GM18867 (cell line): ENCODE results near the gene PDP2.
"Not testable (repeated sequence)": the region's sequence is repeated elsewhere in the genome, so short reads cannot be mapped to it uniquely, and the experiment has no call there.

Experiments
- ATAC-seq: cut with Tn5 transposase; IDR thresholded peaks from one replicate; pipeline ENCODE4 v1.9.1; 2021; ENCODE audit warnings: mild to moderate bottlenecking, moderate library complexity; ENCODE audit not compliant: unreplicated experiment

Gene PDP2

DNA sequence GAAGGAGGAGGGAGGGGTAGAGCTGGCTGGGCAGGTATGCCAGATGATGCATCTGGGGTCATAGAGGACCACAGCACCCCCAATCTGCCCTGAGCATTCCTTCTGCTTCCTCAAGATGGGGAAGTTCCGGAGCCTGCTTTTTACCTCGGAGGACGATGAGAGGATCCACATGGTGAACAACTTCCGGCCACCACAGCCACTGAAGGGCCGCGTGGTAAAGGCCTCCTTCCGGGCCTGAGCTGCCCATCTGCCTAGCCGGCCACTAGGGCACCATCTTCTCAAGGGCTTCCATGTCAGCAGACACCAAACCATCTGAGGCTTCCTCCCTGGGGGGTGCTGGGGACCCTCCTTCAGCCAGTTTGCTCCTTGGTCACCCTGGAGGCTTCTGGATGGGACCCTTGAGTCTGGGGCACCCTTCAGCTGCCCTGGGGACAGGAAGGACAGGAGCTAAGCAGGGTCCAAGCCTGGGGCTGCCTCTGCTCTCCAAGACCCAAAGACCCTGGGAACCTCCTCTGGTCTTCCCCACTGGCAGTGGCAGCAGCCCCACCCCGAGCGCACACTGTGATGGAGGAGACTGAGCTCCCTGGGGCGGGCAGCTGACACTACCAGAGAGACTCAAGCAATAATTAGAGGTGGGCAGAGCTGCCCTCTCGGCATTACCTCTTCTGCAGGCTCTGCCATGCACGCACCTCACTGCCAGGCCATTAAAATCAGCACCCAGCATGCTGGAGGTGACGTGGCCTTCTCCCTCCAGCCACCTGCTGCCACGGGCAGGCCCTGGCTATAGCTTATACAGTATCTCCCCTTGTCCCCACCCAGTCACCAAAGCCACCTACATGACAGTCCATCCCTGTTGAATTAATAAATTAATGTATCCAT is 26.8 kb upstream of the PDP2 start:
- no peak for ATAC-seq

DNA sequence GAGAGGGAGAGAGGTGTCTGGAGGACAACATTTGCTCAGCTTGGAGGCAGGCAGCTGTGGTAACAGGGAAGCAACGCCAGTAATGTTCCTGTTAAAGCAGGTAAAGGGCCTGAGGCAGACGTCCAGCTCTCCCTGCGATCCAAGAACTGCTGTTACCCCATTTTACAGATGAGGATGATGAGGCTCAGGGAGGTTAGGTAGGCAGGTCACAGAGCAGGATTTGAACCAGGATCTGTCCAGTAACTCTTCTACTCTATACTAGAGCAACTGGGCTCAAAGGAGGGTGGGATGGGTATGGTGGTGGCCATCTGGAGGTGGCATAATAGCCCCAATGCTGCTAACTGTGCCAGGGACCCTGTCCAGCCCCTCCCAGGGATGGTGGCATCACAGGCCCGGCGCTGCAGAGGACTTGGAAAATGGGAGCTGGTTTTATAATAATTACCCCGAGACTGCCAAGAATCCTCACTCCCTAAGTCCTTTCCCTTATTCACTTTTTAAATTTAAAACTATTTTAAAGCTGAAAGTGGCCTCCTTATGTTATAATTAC is 24.1 kb upstream of the PDP2 start:
- no peak for ATAC-seq

DNA sequence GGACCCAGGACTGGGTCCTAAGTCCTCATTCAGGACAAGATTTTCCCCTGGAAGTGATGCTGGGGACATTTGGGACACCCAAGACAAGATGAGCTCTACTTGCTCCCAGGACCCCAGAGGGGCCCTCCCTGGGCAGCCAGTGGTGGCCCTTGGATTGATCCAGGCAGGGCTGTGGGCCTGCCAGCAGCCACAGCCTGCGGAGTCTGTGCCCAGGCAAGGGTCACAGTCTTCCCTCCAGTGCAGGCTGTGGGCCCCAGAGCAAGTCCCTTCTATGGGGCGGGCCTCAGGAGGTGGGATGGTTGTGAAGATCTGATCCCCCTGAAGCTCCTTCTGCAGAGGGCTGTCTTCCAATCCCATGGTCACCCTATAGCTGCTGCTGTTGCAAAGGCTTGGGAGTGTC is 23.5 kb upstream of the PDP2 start:
- ATAC-seq: no peak

DNA sequence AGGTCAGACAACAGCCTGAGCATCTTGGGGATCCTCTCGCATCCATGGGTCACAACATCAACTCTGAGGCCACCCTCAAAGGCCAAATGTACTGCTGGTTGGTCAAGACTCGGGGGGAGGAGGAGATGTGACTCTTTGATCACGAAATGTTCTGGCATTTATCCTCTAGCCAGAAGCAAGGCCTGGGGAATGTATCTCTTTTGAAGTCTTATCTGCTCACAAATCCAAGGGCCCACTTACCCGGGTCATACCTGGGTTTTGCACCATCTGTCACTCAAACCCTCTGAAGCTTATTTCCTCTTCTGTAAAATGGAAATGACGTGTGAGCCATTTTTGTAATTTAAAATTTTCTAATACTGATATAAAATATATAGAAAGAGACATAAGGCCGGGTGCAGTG is 22.9 kb upstream of the PDP2 start:
- no peak for ATAC-seq

DNA sequence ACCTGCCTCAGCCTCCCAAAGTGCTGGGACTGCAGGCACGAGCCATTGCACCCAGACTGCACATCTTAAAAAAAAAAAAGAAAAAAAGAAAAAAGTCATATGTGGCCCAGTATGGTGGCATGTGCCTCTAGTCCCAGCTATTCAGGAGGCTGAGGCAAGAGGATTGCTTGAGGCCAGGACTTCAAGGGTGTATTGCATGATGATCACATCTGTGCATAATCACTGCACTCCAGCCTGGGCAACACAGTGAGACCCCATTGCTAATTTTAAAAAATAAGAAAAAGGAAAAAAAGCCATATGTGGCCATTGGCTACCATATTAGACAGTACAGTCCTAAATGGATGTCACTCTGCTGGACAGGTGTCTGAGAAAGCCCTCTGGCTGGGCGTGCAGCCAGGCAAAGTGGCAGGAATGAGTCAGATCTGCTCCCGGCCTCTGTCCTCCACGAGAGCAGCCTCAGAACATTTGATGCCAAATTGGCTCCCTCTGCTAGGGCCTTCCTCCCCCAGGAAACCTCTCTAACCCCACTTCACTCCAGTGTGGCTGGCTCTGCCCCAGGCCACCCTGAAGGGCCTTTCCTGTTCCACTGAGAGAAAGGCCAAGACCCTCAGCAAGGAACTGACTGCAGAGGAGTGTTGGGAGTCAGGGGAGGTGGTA is 21.4 kb upstream of the PDP2 start:
- ATAC-seq: no peak

DNA sequence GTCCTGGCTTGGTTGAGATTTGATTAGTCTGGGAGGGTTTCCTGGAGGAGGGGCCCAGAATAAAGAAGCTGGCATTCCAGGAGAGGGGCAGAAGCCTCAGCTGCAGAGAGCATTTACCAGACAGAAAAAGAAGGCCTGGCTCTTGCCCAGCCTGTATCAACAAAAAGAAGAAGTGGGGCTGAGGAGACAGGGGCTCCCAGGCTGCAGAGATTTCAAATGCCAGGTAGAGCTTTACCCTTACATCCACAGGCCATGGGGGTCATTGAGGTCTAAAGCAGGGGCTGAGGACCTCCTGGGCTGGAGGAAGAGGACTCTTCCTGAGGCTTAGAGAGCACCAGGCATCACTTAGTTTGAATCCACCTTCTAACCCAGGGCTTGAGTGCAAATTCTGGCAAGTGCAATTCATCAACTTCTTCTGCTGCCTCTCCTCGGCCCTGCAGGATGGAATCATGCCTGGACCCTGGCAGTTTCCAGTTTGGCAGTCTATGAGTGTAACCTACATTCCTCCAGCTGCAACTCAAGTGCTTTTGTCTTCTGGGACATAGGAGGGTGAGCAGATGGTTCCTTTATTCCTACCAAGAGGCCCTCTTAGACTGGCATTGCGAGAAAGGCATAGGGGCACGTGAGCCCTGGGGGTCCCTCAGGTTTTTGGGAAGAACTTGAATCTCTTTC is 20.8 kb upstream of the PDP2 start:
- ATAC-seq: no peak

DNA sequence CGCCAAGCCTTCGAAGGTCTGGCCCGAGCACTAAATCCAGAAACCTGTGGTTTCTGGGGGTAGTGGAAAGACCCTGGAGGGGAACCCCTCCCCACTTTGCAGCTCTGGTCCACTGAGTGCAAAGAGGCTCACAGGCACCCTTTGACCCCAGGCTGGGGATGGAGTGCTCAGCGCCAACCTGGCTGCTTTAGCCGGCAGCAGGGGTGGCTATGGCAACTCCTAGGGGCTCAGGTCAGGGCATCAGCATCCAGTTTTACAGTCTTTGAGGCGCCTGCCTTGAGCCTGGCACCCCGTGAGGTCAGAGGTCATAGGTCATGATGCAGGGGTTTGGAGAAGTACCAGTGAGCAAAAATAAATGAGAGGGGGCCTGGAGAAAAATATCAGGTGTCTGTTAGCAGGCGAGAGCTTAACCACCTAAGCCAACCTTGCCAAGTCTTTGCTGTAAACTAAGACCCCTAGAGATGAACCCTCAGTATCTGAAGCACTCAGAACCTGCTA is 18.2 kb upstream of the PDP2 start:
- no peak for ATAC-seq

DNA sequence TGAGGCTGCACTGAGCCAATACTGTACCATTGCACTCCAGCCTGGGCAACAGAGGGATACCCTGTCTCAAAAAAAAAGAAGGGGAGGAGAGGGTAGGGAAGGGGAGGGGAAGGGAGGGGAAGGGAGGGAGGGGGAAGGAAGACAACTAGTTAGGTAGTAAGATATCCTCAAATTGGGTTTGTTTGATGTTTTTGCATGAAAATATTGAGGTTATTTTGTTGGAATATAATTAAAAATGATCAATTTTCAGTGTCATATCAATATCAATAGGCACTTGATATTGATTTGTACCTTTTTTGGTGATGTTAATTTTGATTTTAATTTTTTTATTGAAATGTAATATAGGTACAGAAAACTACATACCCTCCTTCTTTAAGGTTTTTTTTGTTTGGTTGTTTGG is 16.6 kb upstream of the PDP2 start:
- ATAC-seq: no peak

DNA sequence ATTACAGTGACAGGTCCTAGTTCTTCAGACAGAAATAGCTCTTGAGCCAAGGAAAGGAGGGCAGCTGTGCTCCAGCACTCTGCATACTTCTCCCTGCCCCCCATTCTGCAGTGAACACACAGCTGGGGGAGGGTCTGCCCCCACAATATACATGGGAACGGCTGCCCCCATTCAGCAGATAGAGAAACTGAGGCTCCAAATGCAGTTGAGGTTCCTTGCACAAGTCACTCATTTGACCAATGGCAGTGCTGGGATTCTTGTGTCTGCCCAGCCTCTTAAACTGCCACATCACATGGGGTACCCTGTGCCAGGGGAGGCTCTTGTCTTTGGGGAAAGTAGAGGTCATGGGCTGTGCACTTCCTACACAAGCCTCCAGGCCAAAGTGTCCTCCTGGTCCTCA is 10.9 kb upstream of the PDP2 start:
- no peak for ATAC-seq

DNA sequence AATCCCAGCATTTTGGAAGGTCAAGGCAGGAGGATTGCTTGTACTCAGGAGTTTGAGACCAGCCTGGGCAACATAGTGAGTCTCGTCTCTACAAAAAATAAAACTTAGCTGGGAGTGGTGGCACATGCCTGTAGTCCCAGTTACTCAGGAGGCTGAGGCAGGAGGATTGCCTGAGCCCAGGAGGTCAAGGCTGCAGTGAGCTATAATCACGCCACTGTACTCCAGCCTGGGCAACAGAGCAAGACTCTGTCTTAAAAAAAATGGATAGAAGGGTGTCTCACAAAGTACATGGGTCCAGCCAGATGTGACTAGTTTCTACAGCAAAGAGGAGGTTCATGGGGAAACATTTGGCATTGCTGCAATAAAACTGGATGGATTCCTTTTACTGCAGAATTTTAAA is 9.0 kb upstream of the PDP2 start:
- not testable (repeated sequence) for ATAC-seq

DNA sequence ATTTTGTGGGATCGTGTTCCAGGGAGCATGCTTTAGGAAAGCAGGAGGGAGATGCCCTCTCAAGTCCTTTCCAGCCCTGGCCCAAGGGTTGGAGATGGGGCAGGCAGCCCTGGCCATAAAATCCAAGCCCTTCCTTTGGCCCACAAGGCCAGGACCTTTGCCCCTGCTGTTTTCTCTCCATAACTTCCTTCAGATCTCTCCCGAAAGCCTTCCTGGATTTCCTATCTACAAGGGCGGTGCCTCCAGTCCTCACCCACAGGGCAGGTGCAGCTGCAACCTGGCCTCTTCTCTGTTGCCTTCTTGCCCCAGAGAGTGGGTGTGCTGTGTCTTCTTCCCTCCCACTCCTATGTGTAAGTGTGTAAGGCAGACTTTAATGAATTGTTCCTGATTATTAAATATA is 8.5 kb upstream of the PDP2 start:
- no peak for ATAC-seq

DNA sequence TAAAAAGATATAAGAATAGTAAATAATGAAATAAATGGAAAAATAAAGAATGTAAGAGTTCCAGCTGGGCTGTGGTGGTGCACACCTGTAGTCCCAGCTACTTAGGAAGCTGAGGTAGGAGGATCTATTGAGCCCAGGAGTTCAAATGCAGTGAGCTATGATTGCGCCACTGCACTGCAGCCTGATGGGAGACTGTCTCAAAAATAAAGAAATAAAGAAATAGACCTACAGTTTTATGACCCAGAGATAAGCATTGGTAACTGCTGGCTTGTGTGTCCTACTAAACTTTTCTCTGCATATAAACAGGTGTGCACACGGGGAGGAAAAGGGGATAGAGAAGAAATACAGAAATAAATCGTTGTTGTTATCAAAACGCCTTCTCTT is 7.8 kb upstream of the PDP2 start:
- ATAC-seq: no peak

DNA sequence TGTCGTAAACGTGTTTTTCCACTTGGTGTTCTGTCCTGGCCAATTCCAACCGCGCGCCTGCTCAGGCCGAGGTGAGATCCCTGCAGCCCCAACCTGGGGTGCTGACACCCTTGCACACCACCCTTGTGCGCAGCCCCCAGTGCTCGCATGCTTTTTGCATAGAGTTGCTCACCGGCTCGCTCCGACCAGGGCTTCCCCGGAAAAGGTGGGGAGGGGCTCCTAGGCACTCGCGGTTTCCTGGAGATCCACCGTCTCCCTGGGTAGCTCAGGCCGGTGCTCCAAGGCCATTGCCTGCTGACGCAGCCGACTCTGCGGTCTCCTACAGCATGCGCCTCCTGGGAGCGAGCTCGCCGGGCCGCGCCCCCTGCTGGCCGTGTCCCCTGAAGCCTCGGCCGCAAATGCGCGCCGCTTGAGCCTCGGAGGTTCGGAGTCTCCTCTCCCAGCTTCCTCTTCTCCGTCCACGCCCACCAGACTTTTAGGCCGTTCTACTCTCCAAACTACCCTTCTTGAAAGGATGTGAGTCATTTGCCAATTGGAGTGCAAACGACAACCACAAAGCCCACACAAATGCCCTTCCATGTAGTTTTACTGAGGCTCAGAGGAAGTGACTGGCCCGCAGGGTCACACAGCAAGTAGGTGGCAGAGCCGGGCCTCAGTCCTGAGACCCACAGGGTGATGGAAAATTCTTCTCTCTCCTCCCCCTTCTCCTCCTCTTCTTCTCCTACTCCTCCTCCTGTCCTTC is 7.2 kb upstream of the PDP2 start:
- peak; percentile 83 for ATAC-seq

DNA sequence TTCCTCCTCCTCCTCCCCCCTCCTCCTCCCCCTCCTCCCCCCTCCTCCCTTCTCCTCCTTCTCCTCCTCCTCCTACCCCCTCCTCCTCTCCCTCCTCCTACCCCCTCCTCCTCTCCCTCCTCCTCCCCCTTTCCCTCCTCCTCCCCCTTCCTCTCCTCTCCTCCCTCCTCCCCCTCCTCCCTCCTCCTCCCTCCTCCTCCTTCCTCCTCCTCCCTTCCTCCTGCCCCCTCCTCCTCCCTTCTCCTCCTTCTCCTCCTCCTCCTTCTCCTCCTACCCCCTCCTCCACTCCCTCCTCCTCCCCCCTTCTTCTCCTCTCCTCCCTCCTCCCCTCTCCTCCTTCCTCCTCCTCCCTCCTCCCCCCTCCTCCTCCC is 6.6 kb upstream of the PDP2 start:
- ATAC-seq: no peak

DNA sequence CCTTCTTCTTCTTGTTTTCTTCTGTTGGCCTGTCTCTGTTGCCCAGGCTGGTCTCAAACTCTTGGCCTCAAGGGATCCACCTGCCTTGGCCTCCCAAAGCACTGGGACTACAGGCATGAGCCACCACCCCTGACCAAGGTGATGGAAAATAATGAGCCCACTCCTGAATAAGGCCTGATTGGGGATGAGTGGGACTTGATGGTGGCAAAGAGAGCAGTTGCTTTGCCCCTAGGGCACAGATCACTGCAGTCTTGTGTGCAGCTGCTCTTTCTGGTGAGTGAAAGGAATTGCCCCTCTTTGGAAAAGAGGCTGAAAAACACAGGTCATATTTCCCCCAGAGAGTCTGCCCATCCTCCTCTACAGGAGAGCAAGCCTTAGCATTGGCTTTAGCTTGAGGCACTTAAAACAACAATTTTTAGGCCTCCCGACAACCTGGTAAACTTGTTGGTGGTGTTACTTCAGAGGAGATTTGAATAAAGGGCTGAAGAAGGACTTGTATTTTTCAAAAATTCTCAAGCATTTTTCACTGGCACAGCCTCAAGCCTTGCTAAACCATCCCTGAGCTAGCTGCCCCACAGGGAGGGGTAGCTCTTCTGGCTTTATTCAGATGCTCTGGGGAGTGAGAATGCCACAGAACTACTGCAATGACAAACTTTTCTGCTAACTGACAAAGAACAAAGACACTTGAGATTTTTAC is 6.1 kb upstream of the PDP2 start:
- no peak for ATAC-seq

DNA sequence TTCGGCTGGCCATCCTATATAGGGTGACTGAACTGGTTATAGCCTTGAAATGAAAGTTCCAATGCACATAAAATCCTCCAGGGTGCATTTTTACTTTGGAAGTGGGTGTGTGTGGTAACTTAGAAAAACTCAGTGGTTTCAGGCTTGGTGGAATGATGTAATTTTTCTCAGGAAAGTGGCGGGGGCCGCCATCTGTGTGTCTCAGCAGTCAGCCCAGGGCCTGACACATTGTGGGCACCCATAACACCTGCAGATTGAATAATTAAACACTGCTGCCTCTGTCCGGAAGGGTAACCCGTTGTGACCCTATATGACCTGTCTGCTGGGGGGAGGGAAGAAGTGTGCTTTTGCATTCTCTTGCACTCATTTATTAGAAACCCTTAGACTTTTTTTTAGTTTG is 2.2 kb upstream of the PDP2 start:
- ATAC-seq: no peak

DNA sequence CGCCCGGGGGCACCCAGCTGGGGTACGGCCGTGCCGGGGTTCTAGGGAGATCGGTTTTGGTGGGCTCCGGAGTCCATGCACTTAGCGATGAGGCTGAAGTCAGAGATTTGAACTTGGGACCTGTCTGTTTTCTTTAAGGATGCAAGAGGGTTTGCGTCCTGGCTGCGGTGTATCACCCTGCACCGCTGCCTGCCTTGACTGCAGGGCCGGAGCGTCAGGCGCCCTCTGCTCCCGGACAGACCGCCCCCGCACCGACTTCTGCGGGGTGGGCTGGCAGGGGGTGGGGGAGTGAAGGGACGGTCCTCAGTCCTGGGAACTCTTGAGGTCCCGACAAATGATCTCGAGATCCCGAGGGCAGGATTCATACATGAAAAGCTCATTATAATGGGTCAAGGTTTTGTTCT is 701 bp downstream of the PDP2 start:
- no peak for ATAC-seq

DNA sequence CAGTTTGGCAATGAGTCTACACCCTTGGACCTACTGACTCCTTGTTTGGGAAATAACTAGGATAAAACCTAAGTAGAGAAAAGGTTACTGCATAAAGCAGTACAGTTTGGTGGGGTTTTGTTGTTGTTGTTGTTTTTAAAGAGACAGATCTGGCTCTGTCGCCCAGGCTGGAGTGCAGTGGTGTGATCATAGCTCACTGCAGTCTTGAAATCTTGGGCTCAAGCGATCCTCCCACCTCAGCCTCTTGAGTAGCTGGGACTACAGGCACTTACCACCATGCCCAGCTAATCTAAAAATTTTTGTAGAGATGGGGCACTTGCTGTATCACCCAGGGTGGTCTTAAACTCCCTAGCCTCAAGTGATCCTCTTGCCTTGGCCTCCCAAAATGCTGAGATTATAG is 1.2 kb downstream of the PDP2 start:
- ATAC-seq: no peak

DNA sequence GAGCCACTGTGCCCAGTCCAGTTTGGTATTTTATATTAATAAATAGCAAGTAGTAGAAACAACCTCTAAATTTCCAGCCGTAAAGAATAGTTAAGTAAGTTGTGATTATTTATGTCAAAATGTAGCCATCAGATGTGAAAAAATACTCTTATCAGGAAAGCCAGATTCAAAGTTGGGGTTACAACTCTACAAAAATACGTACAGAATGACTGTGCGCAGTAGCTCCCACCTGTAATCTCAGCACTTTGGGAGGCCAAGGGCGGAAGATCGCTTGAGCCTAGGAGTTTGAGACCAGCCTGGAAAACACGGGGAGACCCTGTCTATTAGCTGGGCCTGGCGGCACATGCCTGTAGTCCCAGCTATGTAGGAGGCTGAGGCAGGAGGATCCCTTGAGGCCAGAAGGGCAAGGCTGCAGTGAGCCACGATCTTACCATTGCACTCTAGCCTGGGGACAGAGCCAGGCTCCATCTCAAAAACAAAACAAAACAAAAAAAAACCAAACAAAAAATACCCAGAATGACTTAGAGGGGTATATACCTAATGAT is 1.7 kb downstream of the PDP2 start:
- no peak for ATAC-seq

DNA sequence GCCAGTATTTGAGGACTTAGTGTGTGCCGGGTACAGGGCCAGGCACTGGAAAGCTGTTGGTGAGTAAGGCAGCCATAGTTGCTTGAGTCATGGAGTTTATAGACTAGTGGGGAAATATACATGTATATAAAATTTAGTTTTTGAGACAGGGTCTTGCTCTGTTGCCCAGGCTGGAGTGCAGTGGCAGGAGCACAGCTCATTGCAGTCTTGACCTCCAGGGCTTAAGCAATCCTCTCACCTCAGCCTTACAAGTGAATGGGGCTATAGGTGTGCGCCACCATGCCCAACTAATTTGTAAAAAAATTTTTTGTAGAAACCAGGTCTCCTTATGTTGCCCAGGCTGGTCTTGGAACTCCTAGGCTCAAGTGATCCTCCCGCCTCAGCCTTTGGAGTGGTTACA is 2.4 kb downstream of the PDP2 start:
- ATAC-seq: no peak
